ENCODE measurements around the gene ADAMTSL5.
"Not testable (repeated sequence)": the region's sequence is repeated elsewhere in the genome, so short reads cannot be mapped to it uniquely, and the experiment has no call there.

Gene ADAMTSL5

DNA sequence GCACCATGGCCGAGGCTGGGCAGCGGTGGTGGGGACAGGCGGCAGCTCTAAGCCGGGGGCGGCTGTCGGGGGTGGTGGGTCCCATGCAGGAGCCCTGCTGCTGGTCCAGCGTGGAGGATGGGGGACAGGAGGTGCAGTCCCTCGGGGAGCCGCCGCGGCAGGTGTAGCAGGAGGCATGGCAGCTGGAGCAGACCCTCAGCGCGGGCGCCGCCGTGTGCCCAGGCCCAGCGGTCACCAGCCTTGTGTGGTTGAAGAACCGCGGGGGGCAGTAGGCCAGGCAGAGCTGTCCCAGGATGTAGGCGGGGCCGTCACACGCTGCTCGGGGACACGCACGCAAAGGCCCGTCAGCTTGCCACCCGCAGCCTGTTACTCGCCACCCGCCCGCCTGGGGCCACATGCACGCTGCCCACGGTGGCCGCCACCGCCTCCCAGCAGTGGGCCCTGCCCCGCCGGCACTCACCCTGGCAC is 30.9 kb downstream of the ADAMTSL5 start:
- no peak for DNase-seq (ENCODE audit: low spot score)

- DNase-seq (ENCODE audit: low spot score) = no peak
These were observed 31.5 kb downstream of the ADAMTSL5 start for GRCh38 chr19:1481224-1481892.

GRCh38 chr19:1478934-1479707 is 33.7 kb downstream of the ADAMTSL5 start, which contains the start of gene C19orf25:
Gene C19orf25, minus strand, starts transcription at chr19:1479215. Its CDS starts 312 bp downstream, at chr19:1478903.
- DNase-seq (ENCODE audit: low spot score) = peak; percentile 94

DNA sequence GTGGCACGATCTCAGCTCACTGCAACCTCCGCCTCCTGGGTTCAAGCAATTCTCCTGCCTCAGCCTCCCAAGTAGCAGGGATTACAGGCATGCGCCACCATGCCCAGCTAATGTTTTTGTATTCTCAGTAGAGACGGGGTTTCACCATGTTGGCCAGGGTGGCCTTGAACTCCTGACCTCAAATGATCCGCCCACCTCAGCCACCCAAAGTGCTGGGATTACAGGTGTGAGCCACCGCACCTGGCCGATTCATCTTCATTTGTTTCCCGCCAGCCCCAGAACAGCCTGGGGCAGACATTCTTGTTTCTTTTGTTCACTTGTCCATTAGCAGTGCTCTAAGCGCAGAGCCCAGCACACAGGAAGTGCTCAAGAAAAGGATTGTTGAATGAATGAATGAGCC is 35.8 kb downstream of the ADAMTSL5 start:
- not testable (repeated sequence) for DNase-seq (ENCODE audit: low spot score)

DNA sequence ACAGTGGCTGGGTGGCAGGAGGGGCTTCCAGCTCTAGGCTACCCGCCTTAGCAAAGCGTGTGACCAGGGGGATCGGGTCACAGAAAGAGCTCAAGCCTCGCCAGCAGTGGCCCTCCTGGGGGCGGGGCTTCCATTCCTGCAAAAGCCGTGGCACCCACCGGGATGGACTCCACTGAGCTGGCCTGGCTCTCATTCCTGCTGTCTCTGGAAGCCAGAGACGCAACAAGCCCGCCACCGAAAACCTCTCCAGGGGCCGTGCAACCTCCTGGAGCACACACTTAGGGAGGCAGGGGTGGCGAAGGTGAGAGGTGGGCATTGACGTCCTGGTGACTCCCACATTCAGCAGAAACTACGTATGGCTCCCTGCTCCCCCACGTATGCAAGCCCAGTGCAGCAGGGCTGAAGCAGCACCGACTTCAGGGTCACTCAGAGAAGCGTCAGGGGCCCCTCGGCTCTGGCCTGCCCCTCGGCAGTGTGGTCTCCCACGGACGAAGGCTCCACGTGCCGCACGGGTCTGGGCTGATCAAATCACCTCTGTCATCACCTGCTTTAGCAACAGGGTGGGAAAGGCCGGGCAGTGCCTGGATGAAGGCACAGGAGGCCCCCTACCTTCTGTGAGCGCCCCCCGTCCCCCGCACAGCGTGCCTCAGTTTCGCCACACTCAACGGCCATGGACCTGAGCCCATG is 36.9 kb downstream of the ADAMTSL5 start:
- DNase-seq (ENCODE audit: low spot score) = no peak

GRCh38 chr19:1474765-1475351 is 38.0 kb downstream of the ADAMTSL5 start:
- DNase-seq (ENCODE audit: low spot score) = no peak

DNA sequence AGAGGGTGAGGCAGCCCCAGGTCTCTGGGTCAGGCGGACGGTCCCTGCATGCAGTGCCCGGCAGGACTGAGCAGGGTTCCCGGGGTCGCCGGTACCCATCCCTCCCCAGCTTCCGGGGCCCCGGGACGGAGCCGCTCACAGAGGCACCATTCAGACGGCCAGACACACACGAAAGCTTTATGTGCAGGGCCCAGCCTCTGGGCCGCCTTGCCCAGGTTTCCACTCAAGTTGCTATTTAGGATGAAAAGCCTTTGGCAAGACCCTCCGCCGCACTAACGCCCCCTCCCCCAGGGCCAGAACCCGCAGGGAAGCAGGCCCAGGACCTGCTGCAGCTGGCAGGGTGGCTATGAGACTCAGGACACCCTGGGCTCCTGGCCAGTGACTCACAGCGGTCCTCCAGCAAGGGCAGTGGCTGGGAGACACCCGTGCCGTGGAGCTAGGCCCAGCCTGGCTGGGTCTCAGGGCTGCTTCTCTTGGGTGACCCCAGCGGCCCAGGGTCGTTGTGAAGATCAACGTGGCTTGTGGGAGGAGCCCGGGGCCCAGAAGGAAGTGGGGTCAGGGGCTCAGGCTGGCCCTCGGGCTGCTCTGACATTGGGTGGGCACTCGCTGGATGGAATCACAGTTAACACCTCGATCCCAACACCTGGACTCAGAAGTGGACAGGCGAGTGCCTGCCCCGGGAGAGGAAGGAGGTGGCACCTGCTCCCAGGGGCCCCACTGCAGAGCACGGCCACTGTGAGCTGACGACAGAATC is 38.6 kb downstream of the ADAMTSL5 start:
- no peak for DNase-seq (ENCODE audit: low spot score)

GRCh38 chr19:1473085-1473851 is 39.6 kb downstream of the ADAMTSL5 start:
- DNase-seq (ENCODE audit: low spot score) = no peak

DNA sequence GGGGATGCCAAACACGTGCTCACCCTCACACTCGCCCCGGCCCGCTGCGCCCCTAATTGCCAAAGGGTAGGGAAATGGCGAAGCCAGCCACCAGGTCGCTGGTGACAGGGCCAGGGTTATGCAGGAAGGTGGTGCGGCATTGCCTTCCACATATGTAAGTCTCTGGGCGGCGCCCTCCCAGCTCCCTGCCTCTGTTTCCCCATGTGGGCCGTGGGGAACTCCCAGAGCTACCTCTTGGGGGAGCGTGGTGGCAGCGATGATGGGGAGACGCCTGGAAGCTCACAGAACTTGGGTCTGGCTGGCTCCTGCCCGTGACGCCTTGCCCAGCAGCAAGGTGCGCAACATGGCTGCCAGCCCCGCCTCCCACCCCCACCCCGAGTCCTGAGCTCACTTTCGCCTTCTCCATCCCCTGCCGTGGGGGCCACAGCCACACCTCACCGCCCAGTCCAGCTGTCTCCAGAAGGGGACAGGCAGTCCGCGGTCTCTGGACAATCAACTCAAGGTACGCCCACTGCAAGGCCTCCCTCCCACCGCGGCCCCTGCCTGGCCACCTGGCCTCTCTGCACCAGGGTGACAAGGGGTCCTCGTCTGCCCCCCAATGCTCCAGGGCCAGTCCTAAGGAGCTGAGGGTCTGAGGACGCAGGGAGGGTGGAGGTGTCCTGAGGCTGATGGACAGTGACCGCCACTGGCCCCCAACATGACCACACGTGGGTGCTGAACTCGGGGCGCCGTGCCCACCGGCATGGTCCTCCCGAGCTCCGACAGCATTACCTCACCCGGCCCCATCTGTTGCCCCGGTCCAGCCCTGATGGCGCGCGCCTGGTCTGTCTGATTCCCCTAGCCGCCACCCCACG is 40.4 kb downstream of the ADAMTSL5 start:
- no peak for DNase-seq (ENCODE audit: low spot score)

GRCh38 chr19:1471515-1472160 is 41.2 kb downstream of the ADAMTSL5 start:
- DNase-seq (ENCODE audit: low spot score) = no peak

GRCh38 chr19:1471010-1471514 is 41.8 kb downstream of the ADAMTSL5 start:
- peak; percentile 24 for DNase-seq (ENCODE audit: low spot score)

DNA sequence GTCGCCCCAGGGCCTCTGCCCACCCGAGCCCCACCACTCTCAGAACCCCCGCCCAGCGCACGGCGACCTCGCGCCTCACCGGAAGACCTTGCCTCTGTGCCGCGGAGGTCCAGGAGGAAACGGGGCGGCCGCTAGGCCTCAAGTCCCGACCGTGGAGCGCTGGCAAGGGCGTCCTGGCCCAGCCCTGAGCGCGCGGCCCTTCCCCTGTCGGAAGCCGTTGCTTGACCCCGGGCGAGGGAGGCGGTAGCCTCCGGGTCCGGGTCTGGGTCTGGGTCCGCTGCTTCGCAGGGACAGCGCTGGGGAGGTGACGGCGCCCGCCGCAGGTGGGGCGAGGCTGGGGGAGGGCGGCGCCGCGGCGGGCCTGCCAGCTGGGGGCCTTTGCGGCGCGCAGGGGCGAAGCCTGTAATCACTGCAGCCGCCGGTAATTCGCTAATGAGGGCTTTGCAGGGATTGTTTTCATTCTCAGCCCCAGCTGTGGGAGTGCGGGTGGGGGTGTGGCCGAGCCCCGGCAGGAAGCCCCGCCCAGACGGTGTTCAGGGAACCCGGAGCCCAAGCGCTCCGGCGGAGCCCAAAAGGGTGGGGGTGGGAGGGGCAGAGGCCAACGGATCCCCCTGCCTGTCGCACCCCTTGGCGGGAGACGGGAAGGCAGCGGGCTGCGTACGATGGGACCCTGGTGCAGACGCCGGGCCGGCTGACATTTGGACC is 42.4 kb downstream of the ADAMTSL5 start:
- DNase-seq (ENCODE audit: low spot score) = peak; percentile 74

- no peak for DNase-seq (ENCODE audit: low spot score)
These were observed 42.8 kb downstream of the ADAMTSL5 start for GRCh38 chr19:1470055-1470304.

DNA sequence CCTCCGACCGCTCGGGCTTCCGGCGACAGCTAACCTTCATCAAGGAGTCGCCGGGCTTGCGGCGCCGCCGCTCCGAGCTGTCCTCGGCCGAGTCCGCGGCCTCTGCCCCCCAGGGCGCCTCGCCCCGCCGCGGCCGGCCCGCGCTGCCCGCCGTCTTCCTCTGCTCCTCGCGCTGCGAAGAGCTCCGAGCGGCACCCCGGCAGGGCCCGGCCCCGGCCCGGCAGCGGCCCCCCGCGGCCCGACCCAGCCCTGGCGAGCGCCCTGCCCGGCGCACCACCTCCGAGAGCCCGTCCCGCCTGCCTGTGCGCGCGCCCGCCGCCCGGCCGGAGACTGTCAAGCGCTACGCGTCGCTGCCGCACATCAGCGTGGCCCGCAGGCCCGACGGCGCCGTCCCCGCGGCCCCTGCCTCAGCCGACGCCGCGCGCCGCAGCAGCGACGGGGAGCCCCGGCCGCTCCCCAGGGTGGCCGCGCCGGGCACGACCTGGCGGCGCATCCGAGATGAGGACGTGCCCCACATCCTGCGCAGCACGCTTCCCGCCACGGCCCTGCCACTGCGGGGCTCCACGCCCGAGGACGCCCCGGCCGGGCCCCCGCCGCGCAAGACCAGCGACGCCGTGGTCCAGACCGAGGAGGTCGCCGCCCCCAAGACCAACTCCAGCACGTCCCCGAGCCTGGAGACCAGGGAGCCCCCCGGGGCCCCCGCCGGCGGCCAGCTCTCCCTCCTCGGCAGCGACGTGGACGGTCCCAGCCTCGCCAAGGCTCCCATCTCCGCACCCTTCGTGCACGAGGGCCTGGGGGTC is 43.4 kb downstream of the ADAMTSL5 start:
- DNase-seq (ENCODE audit: low spot score) = peak; percentile 25

DNA sequence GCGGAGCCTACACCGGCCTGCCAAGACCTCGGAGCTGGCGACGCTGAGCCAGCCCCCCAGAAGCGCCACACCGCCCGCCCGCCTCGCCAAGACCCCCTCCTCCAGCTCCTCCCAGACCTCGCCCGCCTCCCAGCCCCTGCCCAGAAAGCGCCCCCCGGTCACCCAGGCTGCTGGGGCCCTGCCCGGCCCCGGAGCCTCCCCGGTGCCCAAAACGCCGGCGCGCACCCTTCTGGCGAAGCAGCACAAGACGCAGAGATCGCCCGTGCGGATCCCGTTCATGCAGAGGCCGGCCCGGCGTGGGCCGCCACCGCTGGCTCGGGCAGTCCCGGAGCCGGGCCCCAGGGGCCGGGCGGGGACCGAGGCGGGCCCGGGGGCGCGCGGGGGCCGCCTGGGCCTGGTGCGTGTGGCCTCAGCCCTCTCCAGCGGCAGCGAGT is 44.0 kb downstream of the ADAMTSL5 start:
- peak; percentile 44 for DNase-seq (ENCODE audit: low spot score)

- DNase-seq (ENCODE audit: low spot score) = no peak
These were observed 44.5 kb downstream of the ADAMTSL5 start for GRCh38 chr19:1468274-1468820.

DNA sequence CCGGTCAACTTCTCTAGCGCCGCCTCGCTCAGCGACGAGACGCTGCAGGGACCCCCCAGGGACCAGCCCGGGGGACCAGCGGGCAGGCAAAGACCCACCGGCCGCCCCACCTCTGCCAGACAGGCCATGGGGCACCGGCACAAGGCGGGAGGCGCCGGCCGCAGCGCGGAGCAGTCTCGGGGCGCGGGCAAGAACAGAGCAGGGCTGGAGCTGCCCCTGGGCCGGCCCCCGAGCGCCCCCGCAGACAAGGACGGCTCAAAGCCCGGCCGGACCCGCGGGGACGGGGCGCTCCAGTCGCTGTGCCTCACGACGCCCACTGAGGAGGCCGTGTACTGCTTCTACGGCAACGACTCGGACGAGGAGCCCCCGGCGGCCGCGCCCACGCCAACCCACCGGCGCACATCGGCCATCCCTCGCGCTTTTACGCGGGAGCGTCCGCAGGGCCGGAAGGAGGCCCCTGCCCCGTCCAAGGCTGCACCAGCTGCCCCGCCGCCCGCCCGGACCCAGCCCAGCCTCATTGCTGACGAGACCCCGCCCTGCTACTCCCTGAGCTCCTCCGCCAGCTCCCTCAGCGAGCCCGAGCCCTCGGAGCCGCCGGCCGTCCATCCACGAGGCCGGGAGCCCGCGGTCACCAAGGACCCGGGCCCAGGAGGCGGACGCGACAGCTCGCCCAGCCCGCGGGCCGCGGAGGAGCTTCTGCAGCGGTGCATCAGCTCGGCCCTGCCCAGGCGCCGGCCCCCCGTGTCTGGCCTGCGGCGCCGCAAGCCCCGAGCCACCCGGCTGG is 45.1 kb downstream of the ADAMTSL5 start:
- no peak for DNase-seq (ENCODE audit: low spot score)

All from LoVo (cell line).